Spleen (tissue), 11 donors: ENCODE results near the gene EIF3K. TPM values are rescaled to one million over a fixed set of nuclear protein-coding genes. Genes with fewer than 3 reads are reported as not detected.
A peak's percentile ranks its signal among the peaks of the same experiment; 100 is the strongest.

Source experiments
- DNase-seq: peaks from one replicate; pipeline ENCODE4 v3.0.0-alpha.2; 2020
- H3K27ac ChIP-seq, 8 donors: fragments of 200-600 bp; sonication (generic) in 7 of 8; 1 replicate in 4 of 8; 2 replicates in 4 of 8; pipeline versions ENCODE4 v1.5.0 to v1.8.0; 2016 to 2021; ENCODE audit warnings: inconsistent platforms in 4 of 8, mild to moderate bottlenecking in 4 of 8, moderate library complexity in 1 of 8
- H3K27me3 ChIP-seq, 7 donors: fragments of 200-600 bp; sonication (generic) in 6 of 7; replicated peaks in 1 of 7; 1 replicate in 4 of 7; 2 replicates in 3 of 7; pipeline versions ENCODE4 v1.5.0 to v1.8.0; 2016 to 2021; ENCODE audit warnings: inconsistent platforms in 3 of 7, mild to moderate bottlenecking in 1 of 7
- H3K36me3 ChIP-seq, 6 donors: fragments of 200-600 bp; sonication (generic) in 5 of 6; 1 replicate in 4 of 6; 2 replicates in 2 of 6; pipeline versions ENCODE4 v1.5.0 to v1.8.0; 2016 to 2021; ENCODE audit warnings: inconsistent platforms in 2 of 6
- H3K4me1 ChIP-seq, 6 donors: fragments of 200-600 bp; sonication (generic) in 5 of 6; 1 replicate in 3 of 6; 2 replicates in 3 of 6; pipeline versions ENCODE4 v1.5.0 to v1.8.0; 2016 to 2021; ENCODE audit warnings: inconsistent platforms in 3 of 6
- H3K4me3 ChIP-seq, 8 donors: fragments of 200-600 bp; sonication (generic) in 7 of 8; 1 replicate in 4 of 8; 2 replicates in 4 of 8; pipeline versions ENCODE4 v1.5.0 to v1.8.0; 2016 to 2021; ENCODE audit warnings: inconsistent platforms in 4 of 8, mild to moderate bottlenecking in 4 of 8, moderate library complexity in 2 of 8
- H3K9me3 ChIP-seq, 8 donors: fragments of 200-600 bp; sonication (generic) in 7 of 8; 1 replicate in 4 of 8; 2 replicates in 4 of 8; pipeline versions ENCODE4 v1.5.0 to v1.8.0; 2016 to 2021; ENCODE audit warnings: inconsistent platforms in 4 of 8
- POLR2A ChIP-seq, 3 donors: fragments of 450-650 bp; IDR thresholded peaks; one replicate each; pipeline ENCODE4 v1.5.1; 2017; ENCODE audit warnings: antibody characterized with exemption in 3 of 3, mild to moderate bottlenecking in 1 of 3
- POLR2AphosphoS5 ChIP-seq, 3 donors: sonication (generic); formaldehyde crosslinking; IDR thresholded peaks; one replicate each; pipeline ENCODE4 v1.5.1; 2017; ENCODE audit warnings: antibody characterized with exemption in 3 of 3
- WGBS, 5 donors: extraction: QIAGEN DNeasy Blood & Tissue Kit in 3 of 5; methylation state at CpG; one replicate each; pipeline versions ENCODE4 v1.1.5 to v1.1.7; 2013 to 2018; 5-methylcytosine and 5-hydroxymethylcytosine counted together
- intact Hi-C: fragments of 100-400 bp; cut with DNase I; formaldehyde crosslinking; loops from one replicate; pipeline ENCODE4 v1.15.0; 2023; ENCODE audit warnings: low total_unique reads
- polyA plus RNA-seq, 3 donors: library from polyadenylated mRNA; stranded (reverse); fragments of 200-250 nt; gene quantifications; one replicate each; pipeline ENCODE4 v1.2.1, GENCODE V29; 2013
- total RNA-seq, 7 donors: library from RNA; depleted of rRNA in 3 of 7; stranded (reverse); fragments of >200 nt in 3 of 7; fragmentation: NEBNext Ultra II Directional in 4 of 7; extraction: Animal tissue kit (Norgen Biotek cat#: 25700) in 4 of 7; gene quantifications; one replicate each; pipeline versions ENCODE4 v1.1.0 to v1.2.1, GENCODE V29; 2016 to 2021
- TF ChIP-seq, protein P1 (sequence below), 11 experiments: fragments of 200-600 bp in 7 of 11; fragments of 450-650 bp in 4 of 11; sonication (generic) in 4 of 11; IDR thresholded peaks in 8 of 11; conservative IDR thresholded peaks in 3 of 11; 1 replicate in 7 of 11; 2 replicates in 4 of 11; pipeline versions ENCODE4 v1.4.0 to v1.8.0; 2016 to 2021; ENCODE audit warnings: antibody characterized with exemption in 11 of 11, inconsistent platforms in 4 of 11, mild to moderate bottlenecking in 1 of 11
- donor health status: healthy with polysubstance abuse.
- donor health status: DM: no; HTN: no; CAD: no; lungs with moderate emphysema.
- donor health status: DM: no; HTN: no; CAD: no.
- donor health status: Bipolar disorder and iron deficiency.
- donor health status: healthy.
- donor health status: DM: no; HTN: no; CAD: no.
- donor health status: DM: yes; HTN: yes; CAD: no.

EIF3K gene
- total and polyA plus RNA-seq, 10 donors: 232 to 538 (median 302) TPM

DNA sequence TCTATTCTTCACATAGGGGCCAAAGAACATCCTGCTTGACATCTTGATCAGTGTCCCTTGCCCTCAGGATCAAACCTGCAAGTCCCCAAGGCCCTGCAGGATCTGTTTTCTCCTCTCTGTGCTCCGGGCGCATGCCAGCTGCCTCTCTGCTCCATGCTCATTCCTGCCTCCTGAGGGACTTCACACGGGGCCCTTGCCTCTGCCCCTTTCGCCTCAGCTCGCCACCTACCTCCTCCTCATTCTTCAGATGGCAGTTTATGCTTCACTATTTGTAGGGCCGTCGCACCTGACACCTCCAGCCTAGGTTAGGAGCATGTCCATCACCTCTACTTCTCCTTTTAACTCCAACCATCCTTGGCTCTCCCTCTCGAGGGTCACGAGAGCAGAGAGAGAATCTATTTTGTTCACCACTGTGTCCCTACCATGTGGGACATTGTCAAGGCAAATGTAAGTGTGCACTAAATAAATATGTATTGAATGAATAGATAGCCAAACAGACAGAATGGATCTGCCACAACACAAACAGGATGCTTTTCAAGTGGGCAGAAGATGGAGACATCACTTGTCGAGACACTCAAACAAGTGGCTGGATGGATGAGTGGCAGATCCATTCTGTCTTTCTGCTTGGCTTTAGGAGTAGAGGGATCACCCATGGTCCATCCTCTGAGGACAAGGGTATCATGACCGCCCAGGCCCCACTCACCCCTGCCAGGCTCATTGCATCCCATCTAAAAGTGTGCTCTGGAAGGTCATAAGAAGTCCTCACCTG lies 58.1 kb downstream of the EIF3K start:
- TF ChIP-seq POLR2A (IDR thresholded peaks at IDR 0.05): no peak
- TF ChIP-seq, protein P1, sequence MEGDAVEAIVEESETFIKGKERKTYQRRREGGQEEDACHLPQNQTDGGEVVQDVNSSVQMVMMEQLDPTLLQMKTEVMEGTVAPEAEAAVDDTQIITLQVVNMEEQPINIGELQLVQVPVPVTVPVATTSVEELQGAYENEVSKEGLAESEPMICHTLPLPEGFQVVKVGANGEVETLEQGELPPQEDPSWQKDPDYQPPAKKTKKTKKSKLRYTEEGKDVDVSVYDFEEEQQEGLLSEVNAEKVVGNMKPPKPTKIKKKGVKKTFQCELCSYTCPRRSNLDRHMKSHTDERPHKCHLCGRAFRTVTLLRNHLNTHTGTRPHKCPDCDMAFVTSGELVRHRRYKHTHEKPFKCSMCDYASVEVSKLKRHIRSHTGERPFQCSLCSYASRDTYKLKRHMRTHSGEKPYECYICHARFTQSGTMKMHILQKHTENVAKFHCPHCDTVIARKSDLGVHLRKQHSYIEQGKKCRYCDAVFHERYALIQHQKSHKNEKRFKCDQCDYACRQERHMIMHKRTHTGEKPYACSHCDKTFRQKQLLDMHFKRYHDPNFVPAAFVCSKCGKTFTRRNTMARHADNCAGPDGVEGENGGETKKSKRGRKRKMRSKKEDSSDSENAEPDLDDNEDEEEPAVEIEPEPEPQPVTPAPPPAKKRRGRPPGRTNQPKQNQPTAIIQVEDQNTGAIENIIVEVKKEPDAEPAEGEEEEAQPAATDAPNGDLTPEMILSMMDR (IDR thresholded peaks at IDR 0.05 in 8 of 11, conservative IDR thresholded peaks at IDR 0.05 in 3 of 11): no peak
- no peak for TF ChIP-seq POLR2AphosphoS5 (IDR thresholded peaks at IDR 0.05)
- Histone ChIP-seq H3K9me3 (no peaks in the 10 kb centered on the region), H3K4me1 (peaks cover 64 to 96% (median 87%) of the 10 kb centered on the region in 6 donors), H3K36me3 (peaks cover 0 to 46% (median 0%) of the 10 kb centered on the region in 6 donors), H3K27me3 (no peaks in the 10 kb centered on the region), H3K27ac (peak overlapping the region; percentile 52 to 91 (median 68)), H3K4me3 (peak overlapping the region in 1 of 8 donors; percentile 13)
- intact Hi-C loops: no loop called here
- peak; percentile 51 for DNase-seq
- WGBS, 5 donors: 67 to 77% (median 72%) methylated on average over 11 of the region's 11 CpGs

DNA sequence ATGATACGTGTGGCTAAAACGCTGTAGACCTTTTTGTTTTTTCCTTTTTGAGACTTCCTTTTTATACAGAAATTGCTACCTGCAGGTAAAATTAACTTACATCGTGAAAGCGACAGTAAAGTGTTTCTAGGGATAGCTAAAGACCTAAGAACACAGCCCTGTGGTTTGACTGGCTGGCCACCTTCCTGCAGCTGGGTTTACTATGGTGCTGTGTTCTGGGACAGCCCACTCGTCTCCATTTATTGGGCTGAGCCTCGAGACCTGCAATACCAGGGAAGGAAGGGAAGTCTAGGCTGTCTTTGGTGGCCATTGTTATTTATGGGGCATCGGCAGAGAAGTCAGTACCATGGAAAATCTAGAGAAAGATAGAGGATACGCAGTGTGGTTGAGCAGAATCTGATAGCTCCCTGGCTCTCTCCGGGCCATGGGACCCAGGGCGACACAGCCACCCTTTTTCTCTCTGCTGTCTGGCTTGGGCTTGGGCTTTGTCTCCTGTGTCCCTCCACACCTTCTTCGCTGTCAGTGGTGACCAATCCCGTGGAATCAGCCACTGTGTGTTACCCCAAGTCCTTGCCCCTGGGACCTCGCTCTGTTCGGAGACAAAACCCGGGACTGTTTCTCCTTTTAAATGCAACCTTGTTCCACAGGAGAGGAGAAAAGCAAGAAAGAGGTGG lies 59.4 kb downstream of the EIF3K start:
- Histone ChIP-seq H3K4me1 (peaks cover 70 to 97% (median 95%) of the 10 kb centered on the region in 6 donors), H3K36me3 (peaks cover 0 to 43% (median 0%) of the 10 kb centered on the region in 6 donors), H3K4me3 (no peak overlapping the region), H3K27me3 (no peaks in the 10 kb centered on the region), H3K9me3 (no peaks in the 10 kb centered on the region), H3K27ac (peak overlapping the region in 6 of 8 donors; percentile 11 to 91 (median 64))
- TF ChIP-seq POLR2A (IDR thresholded peaks at IDR 0.05): no peak
- WGBS, 5 donors: 63 to 68% (median 67%) methylated on average over 15 of the region's 15 CpGs
- peak; percentile 47 for DNase-seq
- intact Hi-C loops: no loop called here

DNA sequence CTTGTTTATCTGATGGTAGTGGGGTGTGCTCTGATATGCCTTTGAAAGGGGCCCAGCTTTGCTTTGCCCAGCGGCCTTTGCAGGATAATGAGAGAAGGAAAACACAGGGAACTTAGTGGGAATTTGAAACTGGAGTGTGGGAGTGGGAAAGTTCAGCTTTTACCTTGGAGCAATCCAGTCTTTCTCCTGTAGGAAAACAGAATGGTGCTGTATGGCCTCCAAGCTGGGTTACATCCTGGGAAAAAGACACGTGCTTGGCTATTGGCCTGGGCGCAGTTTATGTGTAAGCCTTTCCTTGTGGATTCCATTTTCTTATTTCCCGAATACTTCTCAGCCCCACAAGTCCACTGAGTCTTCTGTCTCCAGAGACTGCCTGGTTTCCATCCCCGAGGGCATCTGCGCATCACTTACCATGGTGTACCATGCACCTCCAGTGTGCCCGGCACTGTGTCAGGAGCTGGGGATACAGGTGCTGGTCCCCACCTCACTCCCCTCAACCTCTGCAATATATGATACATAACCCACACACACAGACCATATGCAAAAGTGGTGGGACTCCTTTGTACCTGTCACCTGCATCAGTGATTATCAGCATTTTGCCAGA lies 60.0 kb downstream of the EIF3K start:
- Histone ChIP-seq H3K27ac (peak overlapping the region in 5 of 8 donors; percentile 41 to 91 (median 86)), H3K36me3 (peaks cover 0 to 43% (median 0%) of the 10 kb centered on the region in 6 donors), H3K4me3 (no peak overlapping the region), H3K4me1 (peaks cover 74 to 100% (median 98%) of the 10 kb centered on the region in 6 donors), H3K27me3 (no peaks in the 10 kb centered on the region), H3K9me3 (no peaks in the 10 kb centered on the region)
- TF ChIP-seq POLR2AphosphoS5 (IDR thresholded peaks at IDR 0.05) (no peak), POLR2A (IDR thresholded peaks at IDR 0.05) (no peak)
- TF ChIP-seq, protein P1 (IDR thresholded peaks at IDR 0.05 in 8 of 11, conservative IDR thresholded peaks at IDR 0.05 in 3 of 11): no peak
- DNase-seq: no peak
- intact Hi-C loops: no loop called here
- WGBS, 5 donors: 75 to 87% (median 86%) methylated on average over 7 of the region's 7 CpGs

DNA sequence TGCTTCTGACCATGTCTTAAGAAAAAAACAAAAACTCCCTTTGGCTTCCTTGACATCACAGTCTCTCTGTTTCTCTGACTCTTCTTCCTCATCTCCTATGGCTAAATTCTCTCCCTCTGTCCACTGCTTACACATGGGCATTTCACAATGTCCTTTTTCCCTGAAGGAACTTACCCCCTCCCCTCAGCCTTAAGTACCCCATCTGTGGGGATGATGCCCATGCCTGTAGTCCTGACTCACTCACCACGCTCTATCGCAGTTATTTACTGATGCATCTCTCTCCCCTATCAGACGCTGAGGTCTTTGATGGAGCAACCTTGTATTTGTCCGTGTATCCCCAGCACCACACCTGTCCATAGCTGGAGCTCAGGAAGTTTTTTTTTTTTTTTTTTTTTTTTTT lies 60.9 kb downstream of the EIF3K start:
- peaks cover 75 to 100% (median 98%) of the 10 kb centered on the region in 6 donors for H3K4me1 ChIP-seq
- peak overlapping the region in 7 of 8 donors; percentile 13 to 91 (median 83) for H3K27ac ChIP-seq
- WGBS, 5 donors: 61 to 86% (median 72%) methylated on average over 4 of the region's 4 CpGs

More for the DNA sequence above, 60.9 kb downstream of the EIF3K start:
- no peak for DNase-seq
- H3K4me3 ChIP-seq: no peak overlapping the region
- no peak for TF ChIP-seq POLR2AphosphoS5 (IDR thresholded peaks at IDR 0.05)
- TF ChIP-seq, protein P1 (IDR thresholded peaks at IDR 0.05 in 8 of 11, conservative IDR thresholded peaks at IDR 0.05 in 3 of 11): no peak
- TF ChIP-seq POLR2A (IDR thresholded peaks at IDR 0.05): no peak
- no peaks in the 10 kb centered on the region for H3K9me3 ChIP-seq
- intact Hi-C loops: no loop called here
- H3K36me3 ChIP-seq: peaks cover 0 to 43% (median 0%) of the 10 kb centered on the region in 6 donors
- H3K27me3 ChIP-seq: no peaks in the 10 kb centered on the region
